CD4-positive, alpha-beta memory T cell (primary cell): ENCODE measurements around the gene CASP9. TPM values are rescaled to one million over a fixed set of nuclear protein-coding genes. Genes with fewer than 3 reads are reported as not detected.
"Not testable (repeated sequence)": the region's sequence is repeated elsewhere in the genome, so short reads cannot be mapped to it uniquely, and the experiment has no call there.

Source experiments
- CTCF ChIA-PET: fragments of 350-600 bp; sonication (Branson Sonifier 250); formaldehyde crosslinking; loops from one replicate; lab custom pipeline; 2021; ENCODE audit warnings: inconsistent platforms; ENCODE audit not compliant: partially characterized antibody; lab: Charles Lee
- POLR2A ChIA-PET: fragments of 350-600 bp; sonication (Branson Sonifier 250); formaldehyde crosslinking; loops from one replicate; lab custom pipeline; 2021; ENCODE audit not compliant: partially characterized antibody; lab: Charles Lee
- DNase-seq, 5 donors: peaks; one replicate each; pipeline versions ENCODE4 v3.0.0 to v3.0.0-alpha.2; 2020 to 2022; ENCODE audit warnings: mixed read lengths in 1 of 5
- H3K27ac ChIP-seq: one replicate; pipeline ENCODE4 v1.7.0; 2013; ENCODE audit warnings: low read depth, low read length
- H3K27me3 ChIP-seq: 2 replicates; pipeline ENCODE4 v1.7.0; 2013; ENCODE audit warnings: mild to moderate bottlenecking, low read length, moderate library complexity; ENCODE audit not compliant: insufficient read depth
- H3K36me3 ChIP-seq: 2 replicates; pipeline ENCODE4 v1.7.0; 2013; ENCODE audit warnings: mild to moderate bottlenecking, low read length, moderate library complexity; ENCODE audit not compliant: insufficient read depth
- H3K4me1 ChIP-seq: 2 replicates; pipeline ENCODE4 v1.7.0; 2013; ENCODE audit warnings: mild to moderate bottlenecking, low read length, moderate library complexity; ENCODE audit not compliant: insufficient read depth
- H3K4me3 ChIP-seq, 2 donors: one replicate each; pipeline ENCODE4 v1.7.0; 2013; ENCODE audit warnings: low read length in 2 of 2, mild to moderate bottlenecking in 1 of 2
- H3K9me3 ChIP-seq, 2 donors: one replicate each; pipeline ENCODE4 v1.7.0; 2013; ENCODE audit warnings: low read length in 2 of 2, control low read depth in 1 of 2; ENCODE audit not compliant: control insufficient read depth in 1 of 2
- H3K27ac Mint-ChIP-seq, 7 donors: one replicate each; pipeline ENCODE4 v1.8.0; 2020 to 2021; ENCODE audit warnings: mixed read lengths in 7 of 7, mild to moderate bottlenecking in 6 of 7, inconsistent platforms in 3 of 7, moderate library complexity in 3 of 7
- H3K27me3 Mint-ChIP-seq, 2 donors: one replicate each; pipeline ENCODE4 v1.8.0; 2020 to 2021; ENCODE audit warnings: mixed read lengths in 2 of 2
- H3K36me3 Mint-ChIP-seq, 2 donors: one replicate each; pipeline ENCODE4 v1.8.0; 2020 to 2021; ENCODE audit warnings: mixed read lengths in 2 of 2, inconsistent platforms in 1 of 2, mild to moderate bottlenecking in 1 of 2
- H3K4me1 Mint-ChIP-seq, 4 donors: one replicate each; pipeline ENCODE4 v1.8.0; 2020 to 2021; ENCODE audit warnings: mixed read lengths in 4 of 4, mild to moderate bottlenecking in 1 of 4
- H3K4me3 Mint-ChIP-seq, 8 donors: one replicate each; pipeline ENCODE4 v1.8.0; 2020 to 2021; ENCODE audit warnings: mixed read lengths in 8 of 8, mild to moderate bottlenecking in 7 of 8, moderate library complexity in 6 of 8, inconsistent platforms in 3 of 8
- H3K9me3 Mint-ChIP-seq, 8 donors: one replicate each; pipeline ENCODE4 v1.8.0; 2020 to 2021; ENCODE audit warnings: mixed read lengths in 8 of 8, mild to moderate bottlenecking in 5 of 8, inconsistent platforms in 3 of 8, moderate library complexity in 1 of 8
- intact Hi-C: fragments of 100-400 bp; cut with micrococcal nuclease; formaldehyde crosslinking; loops from one replicate; pipeline ENCODE4 v1.15.1; 2023
- polyA plus RNA-seq, 2 donors: library from polyadenylated mRNA; unstranded; fragments of 300-500 nt; fragmentation: Illumina TruSeq; gene quantifications; one replicate each; pipeline ENCODE4 v1.2.3, GENCODE V29; 2021
- total RNA-seq, 2 experiments: library from RNA; stranded (reverse); gene quantifications; one replicate each; pipeline ENCODE4 v1.2.3, GENCODE V29; 2021

The CASP9 gene
- total and polyA plus RNA-seq, 4 experiments from 2014 or later: 8.3 to 11.7 (median 10.0) TPM

- no peak for DNase-seq
- Mint-ChIP-seq H3K36me3 (peaks cover 2 to 3% of the 10 kb centered on the region in 2 donors), H3K9me3 (no peaks in the 10 kb centered on the region), H3K4me3 (no peak overlapping the region), H3K4me1 (no peaks in the 10 kb centered on the region), H3K27me3 (no peaks in the 10 kb centered on the region), H3K27ac (peak overlapping the region in 2 of 7 donors; percentile 18 to 27)
- Histone ChIP-seq H3K4me1 (no peaks in the 10 kb centered on the region), H3K9me3 (no peaks in the 10 kb centered on the region), H3K27ac (no peak overlapping the region), H3K27me3 (no peaks in the 10 kb centered on the region), H3K36me3 (no peaks in the 10 kb centered on the region), H3K4me3 (no peak overlapping the region)
- POLR2A ChIA-PET: no interaction called here
- intact Hi-C loops: no loop called here
- CTCF ChIA-PET: no interaction called here
Measured at GRCh38 chr1:15479654-15480347, 44.2 kb downstream of the CASP9 start.

- H3K27me3 ChIP-seq: no peaks in the 10 kb centered on the region
- no peaks in the 10 kb centered on the region for H3K4me1 Mint-ChIP-seq
- DNase-seq: no peak
- no peak overlapping the region for H3K27ac ChIP-seq
- intact Hi-C loops: no loop called here
- H3K4me1 ChIP-seq: no peaks in the 10 kb centered on the region
- no peaks in the 10 kb centered on the region for H3K36me3 Mint-ChIP-seq
- H3K27ac Mint-ChIP-seq: peak overlapping the region in 1 of 7 donors; percentile 34
- H3K9me3 ChIP-seq: no peaks in the 10 kb centered on the region
- no peak overlapping the region for H3K4me3 Mint-ChIP-seq
- POLR2A ChIA-PET: no interaction called here
- no peaks in the 10 kb centered on the region for H3K36me3 ChIP-seq
- H3K9me3 Mint-ChIP-seq: no peaks in the 10 kb centered on the region
- CTCF ChIA-PET: no interaction called here
- H3K4me3 ChIP-seq: no peak overlapping the region
- no peaks in the 10 kb centered on the region for H3K27me3 Mint-ChIP-seq
Measured at GRCh38 chr1:15477646-15478212, 46.3 kb downstream of the CASP9 start.

DNA sequence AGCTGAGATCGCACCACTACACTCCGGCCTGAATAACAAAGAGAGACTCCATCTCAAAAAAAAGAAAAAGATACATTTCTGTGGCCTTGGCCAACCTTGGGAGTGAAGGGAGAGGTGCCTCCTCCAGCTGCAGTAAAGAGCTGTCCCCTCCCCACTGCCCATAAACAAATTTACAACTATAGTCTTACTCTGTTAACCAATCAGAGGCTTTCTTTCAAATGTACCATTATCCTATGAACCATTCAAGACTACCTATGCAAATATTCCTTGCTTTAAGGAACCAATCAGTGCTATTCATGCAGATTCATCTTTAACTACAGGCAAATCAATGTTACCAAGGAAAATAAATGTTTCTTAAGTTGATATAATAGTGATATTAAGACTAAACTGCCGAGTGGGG lies 47.1 kb downstream of the CASP9 start:
- no peaks in the 10 kb centered on the region for H3K27me3 ChIP-seq
- no peaks in the 10 kb centered on the region for H3K27me3 Mint-ChIP-seq
- no peak overlapping the region for H3K27ac ChIP-seq
- no peaks in the 10 kb centered on the region for H3K4me1 Mint-ChIP-seq
- no peaks in the 10 kb centered on the region for H3K9me3 ChIP-seq
- no peaks in the 10 kb centered on the region for H3K4me1 ChIP-seq
- H3K9me3 Mint-ChIP-seq: no peaks in the 10 kb centered on the region
- H3K27ac Mint-ChIP-seq: no peak overlapping the region
- DNase-seq: no peak
- no peaks in the 10 kb centered on the region for H3K36me3 Mint-ChIP-seq
- no peak overlapping the region for H3K4me3 Mint-ChIP-seq
- ChIA-PET POLR2A (no interaction called here), CTCF (no interaction called here)
- H3K36me3 ChIP-seq: no peaks in the 10 kb centered on the region
- H3K4me3 ChIP-seq: no peak overlapping the region
- intact Hi-C loops: no loop called here

GRCh38 chr1:15475752-15476314 lies 48.2 kb downstream of the CASP9 start, which contains the start of gene CELA2B:
TSS of gene CELA2B (plus strand) at chr1:15476104. CDS start at chr1:15476126, 22 bp downstream.
- DNase-seq: no peak
- ChIA-PET CTCF (no interaction called here), POLR2A (no interaction called here)
- intact Hi-C loops: no loop called here
- Mint-ChIP-seq H3K9me3 (no peaks in the 10 kb centered on the region), H3K27ac (no peak within 1 kb of the TSS), H3K4me1 (no peaks in the 10 kb centered on the region), H3K4me3 (no peak within 1 kb of the TSS), H3K27me3 (no peaks in the 10 kb centered on the region), H3K36me3 (no peaks in the 10 kb centered on the region)
- Histone ChIP-seq H3K36me3 (no peaks in the 10 kb centered on the region), H3K27ac (no peak within 1 kb of the TSS), H3K27me3 (no peaks in the 10 kb centered on the region), H3K9me3 (no peaks in the 10 kb centered on the region), H3K4me3 (no peak within 1 kb of the TSS), H3K4me1 (no peaks in the 10 kb centered on the region)

GRCh38 chr1:15472587-15472986 lies 51.4 kb downstream of the CASP9 start:
- no peaks in the 10 kb centered on the region for H3K9me3 ChIP-seq
- H3K4me1 ChIP-seq: no peaks in the 10 kb centered on the region
- ChIA-PET CTCF (no interaction called here), POLR2A (no interaction called here)
- H3K27me3 ChIP-seq: no peaks in the 10 kb centered on the region
- Mint-ChIP-seq H3K27ac (no peak overlapping the region), H3K4me3 (no peak overlapping the region), H3K4me1 (no peaks in the 10 kb centered on the region), H3K27me3 (peaks cover 0 to 4% of the 10 kb centered on the region in 2 donors), H3K36me3 (no peaks in the 10 kb centered on the region), H3K9me3 (peaks cover 0 to 4% (median 0%) of the 10 kb centered on the region in 8 donors)
- intact Hi-C loops: no loop called here
- no peak overlapping the region for H3K27ac ChIP-seq
- no peak overlapping the region for H3K4me3 ChIP-seq
- no peak for DNase-seq
- H3K36me3 ChIP-seq: no peaks in the 10 kb centered on the region

- H3K9me3 Mint-ChIP-seq, H3K4me1 ChIP-seq, H3K9me3 ChIP-seq, H3K27ac Mint-ChIP-seq, H3K27me3 ChIP-seq, H3K27me3 Mint-ChIP-seq, CTCF ChIA-PET, H3K36me3 ChIP-seq, H3K27ac ChIP-seq, H3K4me3 ChIP-seq, intact Hi-C loops, DNase-seq, H3K36me3 Mint-ChIP-seq, H3K4me3 Mint-ChIP-seq, H3K4me1 Mint-ChIP-seq, POLR2A ChIA-PET: not testable (repeated sequence)
Measured at GRCh38 chr1:15471723-15472122, 52.3 kb downstream of the CASP9 start.

GRCh38 chr1:15471067-15471466 lies 52.9 kb downstream of the CASP9 start:
- H3K36me3 Mint-ChIP-seq, H3K4me1 Mint-ChIP-seq, H3K9me3 ChIP-seq, H3K27me3 ChIP-seq, POLR2A ChIA-PET, H3K27me3 Mint-ChIP-seq, intact Hi-C loops, CTCF ChIA-PET, H3K27ac ChIP-seq, H3K4me3 ChIP-seq, H3K9me3 Mint-ChIP-seq, H3K36me3 ChIP-seq, H3K27ac Mint-ChIP-seq, H3K4me3 Mint-ChIP-seq, H3K4me1 ChIP-seq, DNase-seq: not testable (repeated sequence)
